Esophagus squamous epithelium (tissue), 4 donors: ENCODE results near the gene CCNL2.
A peak's percentile ranks its signal among the peaks of the same experiment; 100 is the strongest.

Experiments
- CTCF ChIP-seq, 6 experiments: fragments of 450-650 bp in 4 of 6; fragments of 200-600 bp in 2 of 6; sonication (generic) in 2 of 6; IDR thresholded peaks; one replicate each; pipeline ENCODE4 v1.5.1; 2016 to 2019; ENCODE audit warnings: antibody characterized with exemption in 6 of 6, mild to moderate bottlenecking in 4 of 6, moderate library complexity in 4 of 6
- POLR2A ChIP-seq, 4 donors: fragments of 450-650 bp; IDR thresholded peaks; one replicate each; pipeline ENCODE4 v1.6.1; 2017; ENCODE audit warnings: antibody characterized with exemption in 4 of 4, mild to moderate bottlenecking in 4 of 4, moderate library complexity in 3 of 4

- TF ChIP-seq CTCF (IDR thresholded peaks at IDR 0.05) (no peak), POLR2A (IDR thresholded peaks at IDR 0.05) (peak in 2 of 4 donors; percentile 26 to 64)
Measured at GRCh38 chr1:1432951-1433803, 34.0 kb upstream of the CCNL2 start.
